ENCODE measurements around the gene ZNF423. TPM values are rescaled to one million over a fixed set of nuclear protein-coding genes. Genes with fewer than 3 reads are reported as not detected.

ZNF423 gene
- total RNA-seq, 1 experiment from 2014 or later: not detected

- TF ChIP-seq CTCF (IDR thresholded peaks at IDR 0.05; ENCODE audit: unreplicated experiment): no peak
- no peaks in the 10 kb centered on the region for H3K4me1 Mint-ChIP-seq (ENCODE audit: low read depth, unreplicated experiment)
- CTCF ChIA-PET: no interaction called here
- H3K27me3 Mint-ChIP-seq (ENCODE audit: unreplicated experiment): peaks cover 95% of the 10 kb centered on the region
- H3K27ac Mint-ChIP-seq (ENCODE audit: unreplicated experiment): no peak overlapping the region
- BruUV-seq (replicated peaks): no TSS peak
- DNase-seq: no peak
- intact Hi-C loops (cut with micrococcal nuclease; ENCODE audit: unreplicated experiment): no loop called here
- H3K4me3 Mint-ChIP-seq (ENCODE audit: low read depth, unreplicated experiment): no peak overlapping the region
- no peaks in the 10 kb centered on the region for H3K36me3 Mint-ChIP-seq (ENCODE audit: insufficient read depth, unreplicated experiment)
- no peaks in the 10 kb centered on the region for H3K9me3 Mint-ChIP-seq (ENCODE audit: low read depth, unreplicated experiment)
Measured at GRCh38 chr16:49844359-49844758, 11.6 kb downstream of the ZNF423 start.

GRCh38 chr16:49843758-49844157, 12.2 kb downstream of the ZNF423 start:
- Mint-ChIP-seq H3K4me1 (ENCODE audit: low read depth, unreplicated experiment) (no peaks in the 10 kb centered on the region), H3K36me3 (ENCODE audit: insufficient read depth, unreplicated experiment) (no peaks in the 10 kb centered on the region), H3K4me3 (ENCODE audit: low read depth, unreplicated experiment) (no peak overlapping the region), H3K27me3 (ENCODE audit: unreplicated experiment) (peaks cover 91% of the 10 kb centered on the region), H3K27ac (ENCODE audit: unreplicated experiment) (no peak overlapping the region), H3K9me3 (ENCODE audit: low read depth, unreplicated experiment) (no peaks in the 10 kb centered on the region)
- DNase-seq: no peak
- intact Hi-C loops (cut with micrococcal nuclease; ENCODE audit: unreplicated experiment): loop anchor here (1.0 kb wide), 1 partner anchor 88 kb away; no protein-coding TSS in a partner anchor
- CTCF ChIA-PET: no interaction called here
- BruUV-seq (replicated peaks): no TSS peak
- no peak for TF ChIP-seq CTCF (IDR thresholded peaks at IDR 0.05; ENCODE audit: unreplicated experiment)

GRCh38 chr16:49842972-49843371, 12.9 kb downstream of the ZNF423 start:
- CTCF ChIA-PET: no interaction called here
- H3K27ac Mint-ChIP-seq (ENCODE audit: unreplicated experiment): no peak overlapping the region
- BruUV-seq (replicated peaks): no TSS peak

GRCh38 chr16:49839017-49839825, 16.7 kb downstream of the ZNF423 start:
- Mint-ChIP-seq H3K9me3 (ENCODE audit: low read depth, unreplicated experiment) (no peaks in the 10 kb centered on the region), H3K27ac (ENCODE audit: unreplicated experiment) (no peak overlapping the region), H3K4me3 (ENCODE audit: low read depth, unreplicated experiment) (no peak overlapping the region), H3K4me1 (ENCODE audit: low read depth, unreplicated experiment) (no peaks in the 10 kb centered on the region), H3K27me3 (ENCODE audit: unreplicated experiment) (peaks cover 91% of the 10 kb centered on the region), H3K36me3 (ENCODE audit: insufficient read depth, unreplicated experiment) (no peaks in the 10 kb centered on the region)
- no peak for DNase-seq
- BruUV-seq (replicated peaks): no TSS peak
- no peak for TF ChIP-seq CTCF (IDR thresholded peaks at IDR 0.05; ENCODE audit: unreplicated experiment)
- intact Hi-C loops (cut with micrococcal nuclease; ENCODE audit: unreplicated experiment): no loop called here
- CTCF ChIA-PET: no interaction called here

More at GRCh38 chr16:49842972-49843371, 12.9 kb downstream of the ZNF423 start:
- no peak for DNase-seq
- Mint-ChIP-seq H3K27me3 (ENCODE audit: unreplicated experiment) (peaks cover 87% of the 10 kb centered on the region), H3K36me3 (ENCODE audit: insufficient read depth, unreplicated experiment) (no peaks in the 10 kb centered on the region), H3K9me3 (ENCODE audit: low read depth, unreplicated experiment) (no peaks in the 10 kb centered on the region), H3K4me3 (ENCODE audit: low read depth, unreplicated experiment) (no peak overlapping the region), H3K4me1 (ENCODE audit: low read depth, unreplicated experiment) (no peaks in the 10 kb centered on the region)
- TF ChIP-seq CTCF (IDR thresholded peaks at IDR 0.05; ENCODE audit: unreplicated experiment): no peak
- intact Hi-C loops (cut with micrococcal nuclease; ENCODE audit: unreplicated experiment): loop anchor here (1.0 kb wide), 1 partner anchor 88 kb away; no protein-coding TSS in a partner anchor

Data from Calu3 (cell line).